A549 (cell line): ENCODE measurements around the gene AKR1C1. TPM values are rescaled to one million over a fixed set of nuclear protein-coding genes. Genes with fewer than 3 reads are reported as not detected.
A peak's percentile ranks its signal among the peaks of the same experiment; 100 is the strongest.
"Not testable (repeated sequence)": the region's sequence is repeated elsewhere in the genome, so short reads cannot be mapped to it uniquely, and the experiment has no call there.

Source experiments
- ATAC-seq, 2 experiments: fragments of 200-7000 bp in 1 of 2; fragments of >200 bp in 1 of 2; cut with Nextera tagmentation in 1 of 2; cut with Tn5 transposase in 1 of 2; 3 replicates each; pipeline versions ENCODE4 v1.8.0 to v1.9.1; 2018 to 2020; ENCODE audit warnings: mild to moderate bottlenecking in 1 of 2, moderate library complexity in 1 of 2
- CTCF ChIA-PET: fragments of 300-600 bp; sonication (Branson Sonifier 250); formaldehyde crosslinking; extraction: SDS; loops from one replicate; lab custom pipeline; 2021; ENCODE audit warnings: antibody characterized with exemption, inconsistent platforms; lab: Yijun Ruan, JAX
- POLR2A ChIA-PET: fragments of 350-600 bp; formaldehyde crosslinking; extraction: SDS; loops from one replicate; lab custom pipeline; 2021; ENCODE audit warnings: antibody characterized with exemption, inconsistent platforms; lab: Yijun Ruan, JAX
- DNase-seq, 2 experiments: peaks; one replicate each; pipeline versions ENCODE4 v3.0.0 to v3.0.0-alpha.2; 2011 to 2016; ENCODE audit warnings: low read depth in 1 of 2, low spot score in 1 of 2
- FAIRE-seq: peaks from 2 replicates; lab custom pipeline; 2011; peaks lifted over from hg19 to GRCh38; lab: Jason Lieb, UNC
- H3K27ac ChIP-seq, 2 experiments: fragments of >200 bp; sonication (Bioruptor Twin); formaldehyde crosslinking; 3 replicates each; pipeline ENCODE4 v1.5.1; 2016 to 2017
- H3K4me1 ChIP-seq: fragments of >200 bp; sonication (Bioruptor Twin); formaldehyde crosslinking; 3 replicates; pipeline ENCODE4 v1.6.1; 2016
- H3K4me2 ChIP-seq: fragments of >200 bp; sonication (Bioruptor Twin); formaldehyde crosslinking; 3 replicates; pipeline ENCODE4 v1.6.1; 2016
- H3K4me3 ChIP-seq: fragments of >200 bp; sonication (Bioruptor Twin); formaldehyde crosslinking; 3 replicates; pipeline ENCODE4 v1.5.1; 2016
- H3K9me3 ChIP-seq: fragments of >200 bp; sonication (Bioruptor Twin); formaldehyde crosslinking; 3 replicates; pipeline ENCODE4 v1.6.1; 2016
- CBX2 ChIP-seq: fragments of 200-600 bp; sonication (generic); IDR thresholded peaks from 2 replicates; pipeline ENCODE4 v1.6.1; 2016; ENCODE audit warnings: low read depth, mild to moderate bottlenecking, borderline replicate concordance
- CEBPB ChIP-seq, 2 experiments: fragments of >200 bp in 1 of 2; sonication (Bioruptor Twin) in 1 of 2; formaldehyde crosslinking in 1 of 2; IDR thresholded peaks; 2 replicates each; pipeline ENCODE4 v1.6.1; 2012 to 2016
- CTCF ChIP-seq: fragments of >200 bp; sonication (Bioruptor Twin); formaldehyde crosslinking; IDR thresholded peaks from 3 replicates; pipeline ENCODE4 v1.5.1; 2016
- E2F6 ChIP-seq: IDR thresholded peaks from 2 replicates; pipeline ENCODE4 v1.6.1; 2012; ENCODE audit warnings: low read depth, borderline replicate concordance
- EHMT2 ChIP-seq: fragments of 200-600 bp; sonication (generic); IDR thresholded peaks from 2 replicates; pipeline ENCODE4 v1.6.1; 2016; ENCODE audit warnings: antibody characterized with exemption, low read depth, mild to moderate bottlenecking, moderate library complexity
- FOSL2 ChIP-seq, 2 experiments: fragments of 450-650 bp in 1 of 2; fragments of >200 bp in 1 of 2; sonication (Bioruptor Twin) in 1 of 2; formaldehyde crosslinking; IDR thresholded peaks; 2 replicates each; pipeline versions ENCODE4 v1.5.0 to v1.6.1; 2016 to 2020; ENCODE audit warnings: mild to moderate bottlenecking in 1 of 2, moderate library complexity in 1 of 2
- HOXB13 ChIP-seq: fragments of 250-450 bp; sonication (Bioruptor Pico); IDR thresholded peaks from 2 replicates; pipeline ENCODE4 v1.5.0; 2020; ENCODE audit warnings: low read depth, mild to moderate bottlenecking, moderate library complexity
- HOXB5 ChIP-seq: fragments of 250-450 bp; sonication (Bioruptor Pico); IDR thresholded peaks from 2 replicates; pipeline ENCODE4 v1.5.0; 2020; ENCODE audit warnings: mild to moderate bottlenecking, moderate library complexity
- MAX ChIP-seq: IDR thresholded peaks from 2 replicates; pipeline ENCODE4 v1.6.1; 2012
- MYC ChIP-seq: IDR thresholded peaks from 2 replicates; pipeline ENCODE4 v1.6.1; 2012; ENCODE audit warnings: mild to moderate bottlenecking, inconsistent platforms, low read length, improper control_type of control experiment, borderline replicate concordance
- NFE2L2 ChIP-seq: fragments of 150-350 bp; conservative IDR thresholded peaks from 2 replicates; pipeline ENCODE4 v1.6.1; 2014; ENCODE audit warnings: low read length
- NPAS2 ChIP-seq: fragments of 250-450 bp; sonication (Bioruptor Pico); IDR thresholded peaks from 2 replicates; pipeline ENCODE4 v1.8.0; 2022; ENCODE audit warnings: mild to moderate bottlenecking, moderate library complexity, borderline replicate concordance
- PBX3 ChIP-seq: IDR thresholded peaks from 2 replicates; pipeline ENCODE4 v1.6.1; 2012
- PHF8 ChIP-seq: fragments of 200-600 bp; sonication (generic); IDR thresholded peaks from 2 replicates; pipeline ENCODE4 v1.6.1; 2016; ENCODE audit warnings: low read depth, mild to moderate bottlenecking, antibody characterized with exemption, moderate library complexity, borderline replicate concordance
- RAD21 ChIP-seq, 2 experiments: fragments of >200 bp in 1 of 2; sonication (Bioruptor Twin) in 1 of 2; formaldehyde crosslinking in 1 of 2; IDR thresholded peaks in 1 of 2; conservative IDR thresholded peaks in 1 of 2; 2 replicates in 1 of 2; 3 replicates in 1 of 2; pipeline ENCODE4 v1.6.1; 2012 to 2018; ENCODE audit warnings: inconsistent platforms in 1 of 2
- RARB ChIP-seq: fragments of 250-450 bp; sonication (Bioruptor Pico); IDR thresholded peaks from 2 replicates; pipeline ENCODE4 v1.8.0; 2021; ENCODE audit warnings: mild to moderate bottlenecking, moderate library complexity
- RCOR1 ChIP-seq: fragments of 150-350 bp; IDR thresholded peaks from 2 replicates; pipeline ENCODE4 v1.6.1; 2014; ENCODE audit warnings: antibody characterized with exemption, low read length, low read depth
- REST ChIP-seq: fragments of 200-600 bp; sonication (generic); IDR thresholded peaks from 2 replicates; pipeline ENCODE4 v1.6.1; 2016; ENCODE audit warnings: antibody characterized with exemption, mild to moderate bottlenecking, moderate library complexity
- RFX5 ChIP-seq: fragments of 450-650 bp; IDR thresholded peaks from 2 replicates; pipeline ENCODE4 v1.7.1; 2014; ENCODE audit warnings: antibody characterized with exemption, mild to moderate bottlenecking, moderate library complexity
- SMC3 ChIP-seq: fragments of >200 bp; sonication (Bioruptor Twin); formaldehyde crosslinking; IDR thresholded peaks from 3 replicates; pipeline ENCODE4 v1.6.1; 2018; ENCODE audit warnings: inconsistent platforms
- TP53 ChIP-seq: fragments of 250-450 bp; sonication (Bioruptor Pico); IDR thresholded peaks from 2 replicates; pipeline ENCODE4 v1.5.0; 2021; ENCODE audit warnings: mild to moderate bottlenecking, moderate library complexity
- USF2 ChIP-seq: fragments of 450-650 bp; IDR thresholded peaks from 2 replicates; pipeline ENCODE4 v1.6.1; 2014; ENCODE audit warnings: antibody characterized with exemption
- WGBS: methylation state at CpG from one replicate; pipeline ENCODE4 v1.1.6; 2017; ENCODE audit errors: missing lambda C conversion rate; 5-methylcytosine and 5-hydroxymethylcytosine counted together
- polyA plus RNA-seq, 4 experiments: library from polyadenylated mRNA; depleted of rRNA in 3 of 4; stranded (reverse); fragments of >200 nt; fragmentation: RNase III in 1 of 4; extraction: RNeasy Plus Mini Kit Qiagen cat#74134 plus additional on column Dnase treatment in 1 of 4; gene quantifications; 2 replicates in 3 of 4; 3 replicates in 1 of 4; pipeline ENCODE4 v1.2.3, GENCODE V29; 2011 to 2017

AKR1C1 gene
- polyA plus RNA-seq, 2 of the 4 experiments (the other 2 are of a cell fraction), result 970 to 1,148 TPM

- ATAC-seq (no peak), FAIRE-seq (peak; percentile 18)
- peak overlapping the region; percentile 58 for H3K4me2 ChIP-seq
Observed at GRCh38 chr10:5018134-5018533, 54.9 kb downstream of the AKR1C1 start.

GRCh38 chr10:5018671-5019277 lies 55.6 kb downstream of the AKR1C1 start:
- CTCF ChIA-PET, result interaction anchor here (0.6 to 2.2 kb wide), 4 partner anchors 71 to 885 kb away, joined by 3 to 6 read pairs (median 3); no protein-coding TSS in a partner anchor
- peak overlapping the region; percentile 58 for H3K4me2 ChIP-seq
- ATAC-seq (peak; percentile 83), DNase-seq (peak in 1 of 2 experiments; percentile 83)
- POLR2A ChIA-PET; FAIRE-seq; H3K4me3 ChIP-seq; TF ChIP-seq FOSL2 (IDR thresholded peaks at IDR 0.05): not testable (repeated sequence)
- peak overlapping the region; percentile 92 to 93 for H3K27ac ChIP-seq
- WGBS, result 49% methylated on average over 3 of the region's 3 CpGs
- peaks cover 25% of the 10 kb centered on the region; the same call in 2 of the 3 replicates for H3K9me3 ChIP-seq
- H3K4me1 ChIP-seq, result peaks cover 59% of the 10 kb centered on the region
- peak; percentile 60; the same call in 1 of the 2 replicates for TF ChIP-seq MYC
- TF ChIP-seq CTCF, result peak; percentile 31
- 0 out of 4 replicates have a peak, but pooled peaks of 1 of the 2 experiments have one; percentile 4 for TF ChIP-seq CEBPB (IDR thresholded peaks at IDR 0.05)
- peak; percentile 57 for TF ChIP-seq FOSL2 (CRISPR knock-in tag; IDR thresholded peaks at IDR 0.05)
- peak; percentile 82 for TF ChIP-seq HOXB13
- TF ChIP-seq MAX, result peak; percentile 88
- peak; percentile 17; the same call in 1 of the 2 replicates for TF ChIP-seq USF2
- peak; percentile 60; the same call in 2 of the 3 replicates for TF ChIP-seq SMC3
- TF ChIP-seq RAD21 (conservative IDR thresholded peaks at IDR 0.05 in 1 of 2, IDR thresholded peaks at IDR 0.05 in 1 of 2), result peak; percentile 69 to 70
- peak; percentile 87 for TF ChIP-seq HOXB5
- 0 out of 2 replicates have a peak, but pooled peaks have one; percentile 25 for TF ChIP-seq TP53 (CRISPR knock-in tag)

More at GRCh38 chr10:5018134-5018533, 54.9 kb downstream of the AKR1C1 start:
- Histone ChIP-seq H3K4me3 (no peak overlapping the region), H3K4me1 (peaks cover 65% of the 10 kb centered on the region), H3K27ac (peak overlapping the region; percentile 92 to 93), H3K9me3 (peaks cover 25% of the 10 kb centered on the region; the same call in 2 of the 3 replicates)
- DNase-seq, result no peak
- TF ChIP-seq PBX3 (no peak), EHMT2 (no peak), SMC3 (no peak), MYC (no peak), NFE2L2 (no peak), E2F6 (no peak), TP53 (CRISPR knock-in tag) (no peak), NPAS2 (no peak), RCOR1 (no peak), RARB (CRISPR knock-in tag) (no peak), CBX2 (no peak), PHF8 (no peak), REST (no peak), RFX5 (no peak), HOXB5 (no peak), HOXB13 (no peak)
- POLR2A ChIA-PET, result no interaction called here
- WGBS, result 66% methylated on average over 3 of the region's 3 CpGs
- CTCF ChIA-PET, result interaction anchor here (0.6 to 2.2 kb wide), 4 partner anchors 72 to 885 kb away, joined by 3 to 6 read pairs (median 3); no protein-coding TSS in a partner anchor
